A549 treated with RU486 at 1 μM for 4 hours (cell line): ENCODE results near the gene CELA3B. TPM values are rescaled to one million over a fixed set of nuclear protein-coding genes. Genes with fewer than 3 reads are reported as not detected.

Experiments used
- total RNA-seq: library from RNA; stranded (reverse); fragments of 200-300 nt; extraction: Qiagen RNA extraction; gene quantifications from 5 replicates; pipeline ENCODE4 v1.2.3, GENCODE V29; 2022; ENCODE audit warnings: low read depth

Gene CELA3B
- total RNA-seq, result not detected in 5 replicates

GRCh38 chr1:21976703-21977239 is at the start of gene CELA3B:
TSS of gene CELA3B (plus strand) at chr1:21977022. CDS start at chr1:21977040, 18 bp downstream.

GRCh38 chr1:21937034-21937371 is 39.8 kb upstream of the CELA3B start, which contains the start of gene HSPG2:
TSS of gene HSPG2 (minus strand) at chr1:21937310. CDS start at chr1:21937217, 93 bp downstream.

DNA sequence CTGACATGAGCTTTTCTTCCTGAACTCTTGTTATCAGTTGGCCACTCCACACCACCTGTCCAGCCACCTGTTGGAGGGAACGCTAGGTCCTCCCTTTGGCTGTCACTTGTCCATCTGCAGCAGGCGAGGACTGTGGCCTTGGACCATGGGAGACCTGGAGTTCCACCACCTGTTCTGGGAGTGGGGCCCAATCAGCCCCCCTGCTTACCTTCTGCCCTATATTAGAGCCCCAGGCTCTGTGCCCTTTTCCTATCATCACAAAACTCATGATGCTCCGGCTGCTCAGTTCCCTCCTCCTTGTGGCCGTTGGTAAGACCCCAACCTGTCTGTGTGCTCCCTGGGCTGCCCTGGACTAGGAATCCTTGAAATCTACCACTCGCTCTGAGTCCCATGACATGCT is 24.6 kb downstream of the CELA3B start, which contains the start of gene CELA3A:
TSS of gene CELA3A (plus strand) at position 249 of the 400 bp plus-strand sequence. CDS start at position 267, 18 bp downstream.

Other genes starting within 250 kb of the CELA3B start
- 12.3 to 17.2 TPM (median 16.2 TPM) in 5 replicates for gene USP48, start 193.9 kb upstream of the CELA3B start, total RNA-seq
- 0.05 to 0.10 TPM in 2 of 5 replicates, not detected in the others for gene LDLRAD2, start 164.8 kb upstream of the CELA3B start, total RNA-seq
- gene HSPG2, start 39.7 kb upstream of the CELA3B start, total RNA-seq, result 40.7 to 63.0 TPM (median 51.5 TPM) in 5 replicates
- gene CELA3A, start 24.6 kb downstream of the CELA3B start, total RNA-seq, result not detected in 5 replicates
- 122 to 215 TPM (median 153 TPM) in 5 replicates for gene CDC42, start 75.7 kb downstream of the CELA3B start, total RNA-seq
- 0.18 to 0.67 TPM (median 0.42 TPM) in 5 replicates for gene WNT4, start 166.1 kb downstream of the CELA3B start, total RNA-seq